Heart left ventricle (tissue), 13 donors: ENCODE measurements around the gene NXNL2.

ENCODE experiments used
- POLR2A ChIP-seq, 2 donors: fragments of 450-650 bp; IDR thresholded peaks; one replicate each; pipeline ENCODE4 v1.6.1; 2017; ENCODE audit warnings: antibody characterized with exemption in 2 of 2, mild to moderate bottlenecking in 2 of 2, moderate library complexity in 2 of 2
- TF ChIP-seq, protein P1 (sequence below), 12 donors: fragments of 200-600 bp; sonication (generic) in 4 of 12; IDR thresholded peaks; one replicate each; pipeline versions ENCODE4 v1.5.0 to v1.8.0; 2018 to 2022; ENCODE audit warnings: antibody characterized with exemption in 12 of 12, mild to moderate bottlenecking in 5 of 12
- donor health status: ischemic (EF 13 %, LVEDD 7.1; RV severe dilation, severe dysfunction).
- donor health status: DM: no; HTN: yes; CAD: no.
- donor health status: DM: no; HTN: no; CAD: no.
- donor health status: ischemic (EF 25% LVEDD 6.9; RV normal size, moderate dysfunction).
- donor health status: ischemic (EF 25% LVEDD 5.7; RV mildly dilated, moderate dysfunction).
- donor health status: ischemic (EF 35%, LVEDD 5.7; RV mildly dilated, moderate dysfunction).
- donor health status: nonischemic (EF 11% LVEDD 7.7; RV severe dilation, severe dysfunction).
- donor health status: DM: yes; HTN: yes; CAD: no.
- donor health status: PGD.
- donor health status: ischemic (EF 29% LVEDD 5.4; RV normal size, mild dysfunction).
- donor health status: nonischemic (EF 23%, LVEDD 6.1; RV moderate dilation, normal function).

- TF ChIP-seq, protein P1, sequence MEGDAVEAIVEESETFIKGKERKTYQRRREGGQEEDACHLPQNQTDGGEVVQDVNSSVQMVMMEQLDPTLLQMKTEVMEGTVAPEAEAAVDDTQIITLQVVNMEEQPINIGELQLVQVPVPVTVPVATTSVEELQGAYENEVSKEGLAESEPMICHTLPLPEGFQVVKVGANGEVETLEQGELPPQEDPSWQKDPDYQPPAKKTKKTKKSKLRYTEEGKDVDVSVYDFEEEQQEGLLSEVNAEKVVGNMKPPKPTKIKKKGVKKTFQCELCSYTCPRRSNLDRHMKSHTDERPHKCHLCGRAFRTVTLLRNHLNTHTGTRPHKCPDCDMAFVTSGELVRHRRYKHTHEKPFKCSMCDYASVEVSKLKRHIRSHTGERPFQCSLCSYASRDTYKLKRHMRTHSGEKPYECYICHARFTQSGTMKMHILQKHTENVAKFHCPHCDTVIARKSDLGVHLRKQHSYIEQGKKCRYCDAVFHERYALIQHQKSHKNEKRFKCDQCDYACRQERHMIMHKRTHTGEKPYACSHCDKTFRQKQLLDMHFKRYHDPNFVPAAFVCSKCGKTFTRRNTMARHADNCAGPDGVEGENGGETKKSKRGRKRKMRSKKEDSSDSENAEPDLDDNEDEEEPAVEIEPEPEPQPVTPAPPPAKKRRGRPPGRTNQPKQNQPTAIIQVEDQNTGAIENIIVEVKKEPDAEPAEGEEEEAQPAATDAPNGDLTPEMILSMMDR (IDR thresholded peaks at IDR 0.05): no peak
- no peak for TF ChIP-seq POLR2A (IDR thresholded peaks at IDR 0.05)
Measured at GRCh38 chr9:88523056-88523455, 11.9 kb upstream of the NXNL2 start.
